ENCODE data around the gene FGFR2. TPM values are rescaled to one million over a fixed set of nuclear protein-coding genes. Genes with fewer than 3 reads are reported as not detected.

Gene FGFR2
- total and polyA plus RNA-seq, 8 donors = 48.0 to 350 (median 278) TPM

DNA sequence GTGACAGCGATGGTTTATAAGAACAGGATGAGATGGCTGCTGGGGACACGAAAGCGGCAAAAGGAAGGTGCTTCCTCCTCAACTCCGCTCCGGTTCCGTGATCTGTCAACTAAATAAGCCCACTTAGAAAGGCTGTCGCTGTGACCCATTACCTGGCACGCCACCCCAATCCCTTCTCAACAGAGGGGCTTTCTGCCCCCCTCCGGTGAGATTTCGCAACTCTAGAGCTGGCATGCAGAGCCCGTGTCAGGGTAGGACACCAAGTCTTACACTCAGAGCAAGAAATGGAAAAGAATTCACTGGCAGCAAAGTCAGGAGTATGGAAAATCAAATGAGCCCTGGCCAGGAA lies 66.4 kb downstream of the FGFR2 start:
- Histone ChIP-seq H3K4me3 (no peak overlapping the region), H3K27me3 (no peaks in the 10 kb centered on the region), H3K9me3 (no peaks in the 10 kb centered on the region), H3K27ac (no peak overlapping the region), H3K36me3 (no peaks in the 10 kb centered on the region), H3K4me1 (no peaks in the 10 kb centered on the region)
- TF ChIP-seq, protein P1, sequence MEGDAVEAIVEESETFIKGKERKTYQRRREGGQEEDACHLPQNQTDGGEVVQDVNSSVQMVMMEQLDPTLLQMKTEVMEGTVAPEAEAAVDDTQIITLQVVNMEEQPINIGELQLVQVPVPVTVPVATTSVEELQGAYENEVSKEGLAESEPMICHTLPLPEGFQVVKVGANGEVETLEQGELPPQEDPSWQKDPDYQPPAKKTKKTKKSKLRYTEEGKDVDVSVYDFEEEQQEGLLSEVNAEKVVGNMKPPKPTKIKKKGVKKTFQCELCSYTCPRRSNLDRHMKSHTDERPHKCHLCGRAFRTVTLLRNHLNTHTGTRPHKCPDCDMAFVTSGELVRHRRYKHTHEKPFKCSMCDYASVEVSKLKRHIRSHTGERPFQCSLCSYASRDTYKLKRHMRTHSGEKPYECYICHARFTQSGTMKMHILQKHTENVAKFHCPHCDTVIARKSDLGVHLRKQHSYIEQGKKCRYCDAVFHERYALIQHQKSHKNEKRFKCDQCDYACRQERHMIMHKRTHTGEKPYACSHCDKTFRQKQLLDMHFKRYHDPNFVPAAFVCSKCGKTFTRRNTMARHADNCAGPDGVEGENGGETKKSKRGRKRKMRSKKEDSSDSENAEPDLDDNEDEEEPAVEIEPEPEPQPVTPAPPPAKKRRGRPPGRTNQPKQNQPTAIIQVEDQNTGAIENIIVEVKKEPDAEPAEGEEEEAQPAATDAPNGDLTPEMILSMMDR (IDR thresholded peaks at IDR 0.05) = no peak
- intact Hi-C loops (cut with DNase I) = no loop called here
- no peak for DNase-seq
- no peak for ATAC-seq

DNA sequence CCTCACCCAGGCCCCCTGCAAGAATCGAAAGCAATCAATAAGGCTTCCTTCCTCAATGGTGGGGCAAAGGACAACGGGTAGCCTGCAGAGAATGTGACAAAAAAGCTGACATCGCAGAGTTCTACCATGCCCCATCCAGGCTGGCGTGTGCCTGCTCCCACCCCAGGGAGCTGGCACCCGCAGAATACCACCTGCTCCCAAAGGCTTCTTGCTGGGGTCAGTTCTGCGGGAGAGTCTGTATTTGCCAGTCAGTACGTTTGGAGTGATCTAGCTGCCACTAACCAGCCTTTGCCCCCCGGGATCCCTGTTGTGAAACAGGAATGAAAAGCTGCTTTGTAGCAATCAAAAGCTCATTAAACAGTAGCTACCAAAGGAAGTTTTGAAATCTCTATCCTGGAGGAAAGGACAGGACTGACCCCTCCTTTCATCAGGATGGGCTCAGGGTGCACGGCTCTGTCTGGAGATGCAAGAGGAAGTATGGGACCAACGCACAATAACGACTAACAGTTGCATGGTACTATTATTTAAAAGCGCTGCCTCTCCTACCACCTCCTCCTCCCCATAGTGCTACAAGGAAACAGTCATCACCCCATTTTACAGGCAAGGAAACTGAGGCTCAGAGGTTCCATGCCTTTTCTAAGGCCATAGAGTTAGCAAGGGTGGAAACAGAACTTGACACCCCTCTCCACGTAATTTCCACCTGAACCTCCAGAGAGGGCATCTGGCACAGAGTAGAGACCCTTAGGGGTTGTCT lies 67.0 kb downstream of the FGFR2 start:
- no peak for ATAC-seq
- no peak overlapping the region for H3K27ac ChIP-seq
- TF ChIP-seq, protein P1 (IDR thresholded peaks at IDR 0.05) = no peak
- no peaks in the 10 kb centered on the region for H3K27me3 ChIP-seq
- no peaks in the 10 kb centered on the region for H3K36me3 ChIP-seq
- no peak overlapping the region for H3K4me3 ChIP-seq
- no peaks in the 10 kb centered on the region for H3K9me3 ChIP-seq
- DNase-seq = no peak
- intact Hi-C loops (cut with DNase I) = no loop called here
- no peaks in the 10 kb centered on the region for H3K4me1 ChIP-seq

DNA sequence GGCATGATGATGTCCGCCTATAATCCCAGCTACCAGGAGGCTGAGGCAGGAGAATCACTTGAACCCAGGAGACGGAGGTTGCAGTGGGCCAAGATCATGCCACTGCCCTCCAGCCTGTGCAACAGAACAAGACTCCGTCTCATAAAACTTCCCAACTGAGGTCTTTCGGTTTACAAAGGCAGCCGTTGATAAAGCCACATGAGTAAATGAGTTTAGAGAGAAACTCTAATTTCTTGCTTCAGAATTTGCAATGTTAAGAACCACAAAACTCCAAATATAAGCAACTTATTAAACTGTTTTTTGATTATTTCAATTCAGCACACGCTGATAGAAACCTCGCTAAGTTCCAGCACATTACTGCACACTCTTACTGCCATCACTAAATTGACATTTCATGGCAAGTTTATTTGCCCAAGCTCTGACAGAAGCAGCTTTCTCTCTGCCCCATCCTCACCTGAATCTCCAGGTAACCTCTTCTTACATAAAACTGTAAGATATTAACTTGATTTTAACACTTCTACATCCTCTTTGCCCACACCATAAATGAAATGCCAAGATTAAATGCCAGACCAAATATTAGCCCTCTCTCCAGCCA lies 67.7 kb downstream of the FGFR2 start:
- TF ChIP-seq, protein P1 (IDR thresholded peaks at IDR 0.05) = no peak
- Histone ChIP-seq H3K36me3 (no peaks in the 10 kb centered on the region), H3K4me1 (no peaks in the 10 kb centered on the region), H3K27me3 (no peaks in the 10 kb centered on the region), H3K9me3 (no peaks in the 10 kb centered on the region), H3K27ac (no peak overlapping the region), H3K4me3 (no peak overlapping the region)
- DNase-seq = no peak
- no peak for ATAC-seq
- intact Hi-C loops (cut with DNase I) = no loop called here

DNA sequence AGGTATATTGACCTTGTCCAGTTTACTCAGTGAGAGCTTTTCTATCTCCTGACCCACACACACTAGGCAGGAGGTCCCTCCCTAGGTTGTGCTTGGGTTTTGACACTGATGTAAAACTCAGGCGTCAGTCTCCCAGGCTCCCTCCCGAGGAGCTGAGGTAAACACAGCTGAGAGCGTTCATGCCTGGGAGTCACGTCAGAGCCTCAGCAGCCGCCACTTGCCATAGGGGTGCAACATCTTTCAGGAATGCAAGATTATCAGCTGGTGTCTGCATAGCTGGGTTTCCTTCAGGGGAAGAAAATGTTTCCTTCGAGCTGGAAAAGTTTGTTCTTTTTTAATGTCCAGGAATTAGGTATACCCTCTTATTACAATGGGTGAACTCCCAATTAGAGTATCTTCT lies 70.6 kb downstream of the FGFR2 start:
- Histone ChIP-seq H3K36me3 (no peaks in the 10 kb centered on the region), H3K27me3 (no peaks in the 10 kb centered on the region), H3K4me1 (peaks cover 0 to 5% of the 10 kb centered on the region in 2 donors), H3K9me3 (no peaks in the 10 kb centered on the region), H3K4me3 (no peak overlapping the region), H3K27ac (peak overlapping the region in 1 of 2 donors; percentile 23)
- intact Hi-C loops (cut with DNase I) = no loop called here
- TF ChIP-seq, protein P1 (IDR thresholded peaks at IDR 0.05) = no peak
- DNase-seq (peak in 2 of 4 donors; percentile 39 to 40), ATAC-seq (peak; percentile 76)

DNA sequence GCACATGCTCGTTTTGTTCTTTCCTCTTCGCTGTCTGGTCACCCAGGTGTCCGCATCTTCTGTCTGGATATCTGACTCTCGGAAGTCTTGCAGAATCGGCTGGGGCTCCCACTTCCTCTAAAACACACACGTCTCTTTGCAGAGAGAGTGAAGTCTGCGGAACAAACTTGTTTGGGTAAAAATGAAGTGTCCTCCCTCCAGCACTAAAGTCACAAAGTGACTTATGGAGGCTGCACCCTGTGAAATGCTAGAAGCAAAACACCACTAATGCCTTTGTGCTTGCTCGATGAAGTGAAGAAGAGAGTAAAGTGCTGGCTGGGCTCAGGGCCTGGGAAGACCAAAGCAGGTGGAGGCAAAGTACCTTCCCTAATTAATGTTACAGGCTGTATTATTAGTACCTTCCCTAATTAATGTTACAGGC lies 71.4 kb downstream of the FGFR2 start:
- Histone ChIP-seq H3K36me3 (no peaks in the 10 kb centered on the region), H3K27me3 (no peaks in the 10 kb centered on the region), H3K4me3 (no peak overlapping the region), H3K27ac (no peak overlapping the region), H3K4me1 (peaks cover 0 to 5% of the 10 kb centered on the region in 2 donors), H3K9me3 (no peaks in the 10 kb centered on the region)
- ATAC-seq = no peak
- no peak for DNase-seq
- TF ChIP-seq, protein P1 (IDR thresholded peaks at IDR 0.05) = no peak
- intact Hi-C loops (cut with DNase I) = no loop called here

Measured in left lung (tissue), 10 donors.